ENCODE results near the gene ARL4D. TPM values are rescaled to one million over a fixed set of nuclear protein-coding genes. Genes with fewer than 3 reads are reported as not detected.

The ARL4D gene
- total RNA-seq, 2 experiments from 2014 or later, result 2.2 to 3.4 TPM

DNA sequence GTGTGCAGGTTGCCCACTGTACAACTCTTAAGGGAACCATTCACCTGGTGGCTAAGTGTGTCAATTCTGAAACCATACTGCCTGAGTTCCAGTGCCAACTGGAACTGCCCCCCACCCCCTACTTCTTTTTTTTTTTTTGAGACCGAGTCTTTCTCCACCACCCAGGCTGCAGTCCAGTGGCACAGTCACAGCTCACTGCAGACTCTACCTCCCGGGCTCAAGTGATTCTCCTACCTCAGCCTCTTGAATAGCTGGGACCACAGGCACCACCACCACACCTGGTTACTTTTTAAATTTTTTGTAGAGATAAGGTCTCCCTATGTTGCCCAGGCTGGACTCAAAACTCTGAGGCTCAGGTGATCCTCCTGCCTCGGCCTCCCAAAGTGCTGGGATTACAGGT lies 44.6 kb downstream of the ARL4D start:
- ATAC-seq, result no peak

DNA sequence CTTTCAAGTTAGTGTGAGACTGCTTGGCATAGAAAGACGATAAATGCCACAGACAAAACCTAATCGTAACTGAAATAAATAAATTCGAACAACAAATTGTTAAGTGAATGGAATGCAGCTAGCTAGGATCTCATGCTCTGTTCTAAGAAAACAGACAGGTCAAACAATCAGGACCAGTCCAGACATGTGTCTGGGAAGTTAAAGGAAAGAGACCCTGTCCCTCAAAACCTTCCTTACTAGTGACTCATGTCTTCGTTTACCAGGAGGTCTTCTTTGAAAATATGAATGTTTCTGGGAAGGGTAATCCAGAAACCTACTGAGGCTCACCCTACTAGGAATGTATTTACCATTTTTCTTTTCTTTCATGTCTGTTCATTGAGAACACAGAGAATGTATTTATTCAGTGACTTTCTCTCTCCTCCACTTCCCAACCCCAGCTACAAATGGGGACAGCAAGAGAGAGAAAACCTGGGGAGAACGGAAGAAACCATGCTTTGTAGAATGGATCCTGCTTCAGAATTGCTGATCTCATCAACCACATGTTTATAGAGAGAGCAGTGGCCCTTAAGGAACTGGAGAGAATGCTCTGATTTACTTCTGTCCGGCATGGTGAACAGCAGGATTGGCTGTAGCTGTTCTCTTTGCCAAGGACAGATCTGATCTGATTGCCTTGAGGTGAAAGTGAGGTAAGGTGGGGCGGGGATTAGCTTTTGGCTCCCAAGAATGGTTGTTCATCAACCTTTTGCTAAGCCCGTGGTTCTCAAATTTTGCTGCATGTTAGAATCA lies 45.6 kb downstream of the ARL4D start:
- Mint-ChIP-seq H3K9me3 (no peaks in the 10 kb centered on the region), H3K4me1 (ENCODE audit: low read depth) (no peaks in the 10 kb centered on the region), H3K27ac (no peak overlapping the region), H3K4me3 (no peak overlapping the region), H3K36me3 (ENCODE audit: low read depth) (no peaks in the 10 kb centered on the region), H3K27me3 (peaks cover 8% of the 10 kb centered on the region)
- no peak for ATAC-seq
- TF ChIP-seq, protein P1, sequence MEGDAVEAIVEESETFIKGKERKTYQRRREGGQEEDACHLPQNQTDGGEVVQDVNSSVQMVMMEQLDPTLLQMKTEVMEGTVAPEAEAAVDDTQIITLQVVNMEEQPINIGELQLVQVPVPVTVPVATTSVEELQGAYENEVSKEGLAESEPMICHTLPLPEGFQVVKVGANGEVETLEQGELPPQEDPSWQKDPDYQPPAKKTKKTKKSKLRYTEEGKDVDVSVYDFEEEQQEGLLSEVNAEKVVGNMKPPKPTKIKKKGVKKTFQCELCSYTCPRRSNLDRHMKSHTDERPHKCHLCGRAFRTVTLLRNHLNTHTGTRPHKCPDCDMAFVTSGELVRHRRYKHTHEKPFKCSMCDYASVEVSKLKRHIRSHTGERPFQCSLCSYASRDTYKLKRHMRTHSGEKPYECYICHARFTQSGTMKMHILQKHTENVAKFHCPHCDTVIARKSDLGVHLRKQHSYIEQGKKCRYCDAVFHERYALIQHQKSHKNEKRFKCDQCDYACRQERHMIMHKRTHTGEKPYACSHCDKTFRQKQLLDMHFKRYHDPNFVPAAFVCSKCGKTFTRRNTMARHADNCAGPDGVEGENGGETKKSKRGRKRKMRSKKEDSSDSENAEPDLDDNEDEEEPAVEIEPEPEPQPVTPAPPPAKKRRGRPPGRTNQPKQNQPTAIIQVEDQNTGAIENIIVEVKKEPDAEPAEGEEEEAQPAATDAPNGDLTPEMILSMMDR (IDR thresholded peaks at IDR 0.05), result no peak
- POLR2A ChIA-PET, result no interaction called here
- CTCF ChIA-PET, result interaction anchor here (0.8 kb wide), 1 partner anchor 39 kb away, joined by 3 read pairs; the partner anchor contains the start of gene DHX8
- DNase-seq, result no peak
- intact Hi-C loops (cut with micrococcal nuclease), result no loop called here

More for the DNA sequence above, 44.6 kb downstream of the ARL4D start:
- Mint-ChIP-seq H3K4me3 (no peak overlapping the region), H3K27me3 (peaks cover 8% of the 10 kb centered on the region), H3K4me1 (ENCODE audit: low read depth) (no peaks in the 10 kb centered on the region), H3K9me3 (no peaks in the 10 kb centered on the region), H3K27ac (no peak overlapping the region), H3K36me3 (ENCODE audit: low read depth) (no peaks in the 10 kb centered on the region)
- TF ChIP-seq, protein P1 (IDR thresholded peaks at IDR 0.05), result no peak
- DNase-seq, result no peak
- CTCF ChIA-PET, result interaction anchor here (0.8 kb wide), 1 partner anchor 50 kb away, joined by 3 read pairs; no protein-coding TSS in a partner anchor
- intact Hi-C loops (cut with micrococcal nuclease), result no loop called here
- POLR2A ChIA-PET, result no interaction called here

DNA sequence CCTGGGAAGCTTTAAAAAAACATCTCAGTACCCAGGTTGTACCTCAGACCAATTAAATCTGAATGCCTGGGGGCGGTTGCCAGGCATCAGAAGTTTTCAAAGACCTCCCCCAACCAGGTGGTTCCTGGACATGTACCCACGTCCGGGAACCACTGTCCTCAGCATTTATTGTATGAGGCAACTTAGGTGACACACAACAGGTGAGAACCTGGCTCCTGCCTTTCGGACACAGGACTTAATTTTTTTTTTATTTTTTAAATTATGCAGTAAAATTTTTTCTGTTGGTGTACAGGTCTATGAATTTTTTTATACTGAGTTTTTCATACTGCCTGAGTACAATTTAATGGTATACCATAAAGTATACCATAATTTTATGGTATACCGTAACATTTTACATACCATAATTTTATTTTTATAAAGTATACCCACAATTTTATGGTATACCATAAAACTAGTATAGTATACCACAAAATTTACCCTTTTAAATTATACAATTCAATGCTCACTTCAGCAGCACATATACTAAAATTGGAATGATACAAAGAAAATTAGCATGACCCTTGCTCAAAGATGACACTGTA lies 46.3 kb downstream of the ARL4D start:
- no peak for DNase-seq
- Mint-ChIP-seq H3K4me1 (ENCODE audit: low read depth) (no peaks in the 10 kb centered on the region), H3K4me3 (no peak overlapping the region), H3K9me3 (no peaks in the 10 kb centered on the region), H3K27ac (no peak overlapping the region), H3K36me3 (ENCODE audit: low read depth) (no peaks in the 10 kb centered on the region), H3K27me3 (peaks cover 8% of the 10 kb centered on the region)
- CTCF ChIA-PET, result interaction anchor here (0.8 kb wide), 1 partner anchor 39 kb away, joined by 3 read pairs; the partner anchor contains the start of gene DHX8
- TF ChIP-seq, protein P1 (IDR thresholded peaks at IDR 0.05), result no peak
- POLR2A ChIA-PET, result no interaction called here
- intact Hi-C loops (cut with micrococcal nuclease), result no loop called here
- ATAC-seq, result no peak

DNA sequence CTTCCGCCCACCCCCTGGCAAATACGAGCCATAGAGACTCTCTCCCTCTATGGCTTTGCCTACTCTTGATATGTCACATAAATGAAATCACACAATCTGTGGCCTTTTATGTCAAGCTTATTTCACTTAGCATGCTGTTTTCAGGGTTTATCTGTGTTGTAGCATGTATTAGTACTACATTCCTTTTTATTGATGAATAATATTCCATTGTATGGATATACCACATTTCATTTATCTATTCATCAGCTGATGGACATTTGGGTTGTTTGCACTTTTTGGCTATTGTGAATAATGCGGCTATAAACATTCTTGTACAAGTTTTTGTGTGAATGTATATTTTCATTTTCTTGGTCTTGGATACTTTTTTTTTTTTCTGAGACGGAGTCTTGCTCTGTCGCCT lies 48.0 kb downstream of the ARL4D start:
- peaks cover 10% of the 10 kb centered on the region for H3K27me3 Mint-ChIP-seq
- no peaks in the 10 kb centered on the region for H3K9me3 Mint-ChIP-seq
- H3K27ac Mint-ChIP-seq, result no peak overlapping the region
- POLR2A ChIA-PET, result no interaction called here
- no peak for ATAC-seq
- intact Hi-C loops (cut with micrococcal nuclease), result no loop called here
- H3K4me3 Mint-ChIP-seq, result no peak overlapping the region
- TF ChIP-seq, protein P1 (IDR thresholded peaks at IDR 0.05), result no peak
- CTCF ChIA-PET, result interaction anchor here (0.8 kb wide), 1 partner anchor 37 kb away, joined by 5 read pairs; the partner anchor contains the start of gene DHX8
- DNase-seq, result no peak
- H3K36me3 Mint-ChIP-seq (ENCODE audit: low read depth), result no peaks in the 10 kb centered on the region
- H3K4me1 Mint-ChIP-seq (ENCODE audit: low read depth), result no peaks in the 10 kb centered on the region

Data from activated CD8-positive, alpha-beta T cell treated with anti-CD3 and anti-CD28 coated beads for 36 hours (primary cell).